OCI-M1 (cell line): ENCODE results near the gene KRT75.
"Not testable (repeated sequence)": the region's sequence is repeated elsewhere in the genome, so short reads cannot be mapped to it uniquely, and the experiment has no call there.

Experiments used
- DNase-seq: peaks from one replicate; lab custom pipeline; 2025; lab: John Stamatoyannopoulos, UW

KRT75 gene

DNA sequence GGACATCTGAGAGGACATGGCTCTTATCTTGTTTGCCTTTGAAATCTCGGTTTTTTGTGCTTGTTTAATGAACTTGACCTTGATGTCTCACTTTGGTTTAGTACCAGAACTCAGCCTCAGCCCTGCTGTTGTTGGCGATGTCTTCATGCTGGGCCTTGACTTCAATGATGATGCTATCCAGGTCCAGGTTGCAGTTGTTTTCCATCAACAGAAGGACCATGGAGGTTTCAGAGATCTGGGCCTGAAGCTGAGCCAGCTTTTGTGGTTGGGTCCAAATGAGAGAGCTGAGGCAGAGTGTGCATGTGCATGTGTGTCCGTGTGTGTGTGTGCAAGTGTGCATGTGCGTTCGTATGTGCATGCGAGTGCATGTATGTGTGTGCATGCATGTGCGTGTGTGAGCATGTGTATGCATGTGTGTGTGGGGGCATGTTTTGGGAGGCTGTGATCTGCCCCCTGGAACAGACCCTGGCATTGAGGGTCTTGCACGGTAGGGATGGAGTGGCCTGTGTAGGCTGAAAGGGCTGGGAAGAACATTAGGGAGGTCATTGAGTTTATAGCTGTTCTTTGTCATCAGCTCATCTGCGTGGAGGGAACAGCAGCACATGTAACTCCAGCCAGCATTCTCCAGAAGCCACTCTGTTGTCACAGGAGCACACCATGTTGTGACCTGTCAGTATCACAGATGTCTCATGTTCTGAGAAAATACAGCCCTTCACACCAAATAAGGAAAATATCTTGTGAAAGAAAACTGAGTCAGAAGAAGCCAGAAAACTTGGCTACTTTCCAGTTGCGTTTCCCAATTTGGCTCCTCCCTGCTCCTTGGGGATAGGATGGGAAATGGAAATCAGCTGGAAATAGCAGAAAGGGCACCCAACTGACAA lies 18.1 kb downstream of the KRT75 start:
- no peak for DNase-seq

DNA sequence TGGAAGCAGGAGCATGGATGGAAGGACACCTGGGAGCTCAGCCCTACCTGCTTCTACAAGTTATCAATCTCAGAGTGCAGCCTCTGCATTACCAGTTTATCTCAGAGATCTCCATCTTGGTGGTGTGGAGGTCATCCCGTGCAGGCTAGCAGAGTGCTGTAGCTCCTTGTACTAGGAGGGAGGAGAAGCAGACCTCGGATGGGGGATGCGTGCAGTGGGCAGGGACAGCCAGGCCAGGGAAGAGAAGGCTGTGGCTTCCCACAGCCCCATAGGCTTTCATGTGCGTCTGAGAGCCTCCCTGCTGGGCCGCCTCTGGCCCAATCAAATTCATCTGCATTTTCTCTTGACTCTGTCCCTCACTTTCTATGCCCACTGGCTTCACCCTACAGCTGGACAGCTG lies 19.2 kb downstream of the KRT75 start:
- DNase-seq, result no peak

- no peak for DNase-seq
These were observed 20.3 kb downstream of the KRT75 start for GRCh38 chr12:52413782-52414345.

DNA sequence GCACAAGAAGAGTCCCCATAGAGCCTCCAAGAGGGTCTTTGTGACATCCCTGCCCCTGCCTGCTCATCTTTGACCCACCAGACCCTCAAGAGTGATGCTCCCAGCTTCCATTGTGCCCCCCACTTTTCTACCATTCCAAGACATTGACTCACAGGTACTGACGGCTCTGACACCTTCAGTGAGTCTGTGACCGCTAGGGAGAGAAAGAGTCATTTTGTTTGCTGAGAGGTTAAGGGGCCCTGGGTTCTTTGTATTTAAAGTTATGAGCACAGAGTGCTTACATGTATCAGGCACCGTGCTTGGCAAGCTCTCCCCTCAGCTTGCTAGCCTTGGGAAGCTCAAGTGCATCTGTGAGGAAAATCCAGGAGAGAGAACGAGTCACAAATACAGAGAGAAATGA lies 21.0 kb downstream of the KRT75 start:
- no peak for DNase-seq

DNA sequence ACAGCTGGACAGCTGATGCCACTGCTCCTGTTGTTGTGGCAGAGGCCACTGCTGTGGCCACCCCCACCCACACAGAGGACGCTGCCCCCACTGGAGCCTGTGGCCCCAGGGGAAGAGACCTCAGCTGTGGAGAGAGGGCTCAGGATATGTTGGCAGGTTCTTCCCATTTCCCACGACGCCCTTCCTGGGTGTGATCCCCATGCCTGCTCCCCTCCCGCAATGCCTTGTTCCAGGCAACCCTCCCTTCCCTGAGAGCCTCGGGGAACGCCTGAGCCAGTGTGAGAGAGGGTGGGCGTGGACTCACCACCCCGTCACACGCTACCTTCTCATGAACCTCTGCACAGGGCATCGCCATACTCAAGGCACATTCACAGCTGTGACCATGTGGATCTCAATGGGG lies 22.4 kb downstream of the KRT75 start:
- DNase-seq, result no peak

DNA sequence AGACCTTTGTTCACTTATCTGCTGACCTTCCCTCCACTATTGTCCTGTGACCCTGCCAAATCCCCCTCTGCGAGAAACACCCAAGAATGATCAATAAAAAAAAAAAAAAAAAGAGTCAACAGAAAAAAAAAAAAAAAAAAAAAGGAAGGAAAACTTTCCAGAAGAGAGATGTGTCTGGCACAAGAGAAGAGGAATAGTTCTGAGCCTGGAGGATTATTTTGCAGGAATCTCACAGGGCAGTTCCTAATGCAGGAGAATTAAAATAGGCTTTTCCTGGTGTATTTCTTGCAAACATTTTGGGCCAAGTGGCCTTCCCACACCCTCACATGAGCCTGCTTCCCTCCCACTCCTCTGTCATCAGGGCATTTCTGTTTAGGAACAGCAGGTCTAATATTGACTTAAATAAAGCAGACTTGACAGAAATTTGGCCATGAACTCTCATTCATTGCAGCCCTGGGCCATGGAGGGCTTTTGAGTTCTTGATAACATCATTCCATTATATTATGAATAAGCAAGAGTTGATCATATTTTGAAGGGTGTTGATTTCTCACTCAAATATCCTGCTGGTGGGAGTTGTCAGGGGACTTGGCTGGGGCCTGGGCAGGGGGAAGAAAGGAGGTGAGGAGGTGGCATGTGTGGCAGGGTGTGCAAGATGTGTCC lies 23.5 kb downstream of the KRT75 start:
- not testable (repeated sequence) for DNase-seq

- DNase-seq, result no peak
These were observed 26.3 kb downstream of the KRT75 start for GRCh38 chr12:52407918-52408317.

- DNase-seq, result no peak
These were observed 28.2 kb downstream of the KRT75 start, which contains the start of gene KRT82 for GRCh38 chr12:52405922-52406385. Gene KRT82, minus strand, starts transcription at chr12:52406335. Its CDS starts 58 bp downstream, at chr12:52406277.

- DNase-seq, result no peak
These were observed 29.2 kb downstream of the KRT75 start for GRCh38 chr12:52404951-52405350.

DNA sequence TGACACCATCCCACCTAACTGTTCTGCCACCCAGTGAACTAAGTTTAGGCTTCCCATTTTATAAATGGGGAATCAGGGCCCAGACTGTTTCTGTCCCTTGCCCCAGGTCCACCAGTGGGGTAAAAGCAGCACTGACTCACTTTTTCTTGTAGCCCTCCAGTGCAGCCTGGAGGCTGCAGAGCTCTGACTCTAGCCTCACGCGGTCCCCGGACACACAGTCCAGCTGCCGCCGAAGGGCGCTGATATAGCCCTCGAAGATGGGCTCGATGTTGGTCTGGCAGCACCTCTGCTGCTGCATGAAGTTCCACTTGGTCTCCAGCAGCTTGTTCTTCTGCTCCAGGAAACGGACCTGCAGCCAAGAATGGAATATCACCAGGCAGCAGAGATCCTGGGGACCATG lies 30.6 kb downstream of the KRT75 start:
- DNase-seq, result no peak

DNA sequence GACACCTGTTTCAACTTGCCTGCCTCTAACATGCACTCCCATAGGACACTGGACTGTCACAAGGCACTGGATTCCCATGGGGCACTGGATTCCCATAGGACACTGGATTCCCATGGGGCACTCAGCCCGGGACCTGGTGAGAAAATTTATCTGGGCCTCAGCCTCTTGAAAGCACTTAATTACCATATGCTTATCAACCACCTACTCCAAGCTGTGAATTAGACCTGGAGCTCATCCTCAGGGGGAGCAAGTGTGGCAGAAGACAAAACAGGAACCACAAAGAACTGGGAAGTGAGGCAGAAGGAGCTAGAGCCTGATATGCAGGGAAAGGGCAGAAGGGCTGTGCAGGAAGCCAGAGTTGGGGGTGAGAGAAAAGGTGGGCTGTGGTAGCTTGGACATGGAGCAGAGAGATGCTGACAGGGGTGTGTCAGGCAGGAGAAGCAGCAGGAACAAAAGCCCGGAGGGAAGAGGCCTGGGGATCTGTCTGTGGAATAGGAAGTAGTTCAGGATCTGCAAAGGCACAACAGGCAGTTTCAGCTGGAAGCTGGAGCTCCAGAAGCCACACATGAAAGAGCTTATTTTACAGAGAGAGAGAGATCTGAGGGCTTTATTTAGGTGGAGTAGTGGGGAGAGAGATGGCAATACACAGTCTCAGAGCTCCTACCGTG lies 31.2 kb downstream of the KRT75 start:
- DNase-seq, result no peak

- no peak for DNase-seq
These were observed 31.8 kb downstream of the KRT75 start for GRCh38 chr12:52402377-52402776.

GRCh38 chr12:52401926-52402325 lies 32.2 kb downstream of the KRT75 start:
- no peak for DNase-seq

DNA sequence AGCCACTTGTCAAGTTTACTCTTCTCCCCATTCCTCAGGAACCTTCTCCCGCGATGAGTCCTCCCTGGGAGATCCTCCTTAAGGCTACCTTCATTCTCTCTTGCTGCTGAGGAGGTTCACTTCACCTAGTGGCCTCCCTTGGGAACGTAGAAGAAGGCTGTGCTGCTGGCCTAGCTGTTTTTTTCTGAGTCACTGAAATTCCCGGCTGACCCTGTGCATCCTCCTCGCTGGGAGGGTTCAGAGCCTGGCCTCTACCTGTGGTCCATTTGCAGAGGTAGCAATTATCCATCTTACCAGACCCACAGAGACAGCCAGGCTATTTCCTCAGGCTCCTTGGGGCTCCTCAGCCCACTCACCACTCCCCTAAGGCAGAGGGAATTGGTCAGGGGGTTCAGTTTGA lies 32.6 kb downstream of the KRT75 start:
- no peak for DNase-seq

DNA sequence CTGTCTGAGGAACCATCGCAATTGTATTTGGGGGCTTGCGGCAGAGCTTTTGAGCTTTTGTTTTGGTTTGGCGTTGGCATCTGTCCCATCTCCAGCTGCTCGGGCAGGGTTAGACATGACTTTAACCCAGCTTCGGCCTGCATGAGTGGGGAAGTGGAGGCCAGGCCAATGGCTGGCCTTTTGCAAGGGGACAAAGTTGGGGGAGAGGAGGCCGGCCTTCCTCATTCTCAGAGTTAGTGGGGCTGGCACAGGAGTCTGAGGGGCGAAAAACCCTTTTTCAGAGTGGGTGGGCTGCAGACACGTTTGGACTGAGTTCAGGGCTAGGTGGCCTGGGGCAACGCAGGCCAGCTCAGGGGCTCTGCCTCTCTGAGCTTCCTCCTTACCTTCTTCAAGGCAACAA lies 33.3 kb downstream of the KRT75 start:
- no peak for DNase-seq

DNA sequence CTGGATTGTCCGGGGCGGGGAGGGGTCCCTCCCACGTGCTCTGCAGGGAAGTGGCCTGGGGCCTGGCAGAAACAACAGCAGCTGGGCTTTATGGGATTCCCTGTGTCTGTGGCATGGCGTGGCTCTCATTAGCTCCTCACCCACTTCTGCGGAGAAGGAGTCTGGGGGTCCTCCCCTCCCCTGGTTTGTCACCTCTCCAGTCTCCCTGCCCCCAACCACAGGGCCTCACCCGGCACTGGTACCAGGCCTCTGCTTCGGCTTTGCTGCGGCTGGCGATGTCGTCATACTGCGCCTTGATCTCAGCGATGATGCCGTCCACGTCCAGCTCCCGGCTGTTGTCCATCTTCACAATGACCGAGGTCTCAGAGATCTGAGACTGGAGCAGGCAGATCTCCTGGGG lies 34.4 kb downstream of the KRT75 start:
- DNase-seq, result no peak

DNA sequence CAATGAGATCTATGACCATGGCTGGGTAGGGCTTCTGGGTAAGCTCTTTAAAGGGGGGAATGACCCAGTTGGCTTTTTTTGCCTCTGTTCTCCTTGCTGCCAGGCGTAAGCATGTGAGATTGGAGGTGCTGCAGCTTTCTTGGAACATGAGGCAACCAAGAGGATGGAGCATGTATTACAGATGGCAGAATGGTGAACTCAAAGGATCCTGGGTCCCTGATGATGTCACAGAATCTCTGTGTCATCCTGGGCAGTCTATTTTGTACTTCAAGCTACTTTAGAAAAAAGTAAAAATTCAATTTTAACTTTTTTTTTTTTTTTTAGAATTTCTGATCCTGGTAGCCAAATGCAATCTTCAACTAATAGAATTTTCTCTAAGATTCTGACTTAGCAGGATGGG lies 36.0 kb downstream of the KRT75 start:
- DNase-seq, result no peak

DNA sequence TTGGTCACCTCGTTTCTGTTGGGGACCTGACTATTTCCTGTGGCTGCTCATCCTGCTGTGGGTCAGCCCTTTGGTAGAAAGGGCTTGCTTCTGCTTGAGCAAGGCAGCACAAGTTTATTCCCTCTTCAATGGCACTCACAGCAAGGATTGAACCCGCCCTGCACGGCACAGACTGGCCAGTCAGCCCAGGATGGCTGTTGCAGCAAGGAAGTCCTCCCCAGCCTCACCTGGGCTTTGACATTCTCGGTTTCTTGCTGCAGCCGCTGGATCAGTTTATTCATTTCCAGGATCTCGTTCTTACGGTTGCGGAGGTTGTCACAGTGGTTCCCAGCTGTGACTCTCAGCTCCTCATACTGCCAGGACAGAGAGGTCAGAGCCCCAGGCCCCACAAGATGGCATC lies 37.5 kb downstream of the KRT75 start:
- DNase-seq, result no peak

GRCh38 chr12:52395761-52396434 lies 38.3 kb downstream of the KRT75 start:
- no peak for DNase-seq

GRCh38 chr12:52394836-52395405 lies 39.2 kb downstream of the KRT75 start:
- DNase-seq, result no peak

GRCh38 chr12:52392465-52393007 lies 41.6 kb downstream of the KRT75 start:
- DNase-seq, result no peak
